ENCODE data around the gene SNX7. TPM values are rescaled to one million over a fixed set of nuclear protein-coding genes. Genes with fewer than 3 reads are reported as not detected.

SNX7 gene
- total RNA-seq, 1 experiment from 2014 or later: 22.8 TPM

DNA sequence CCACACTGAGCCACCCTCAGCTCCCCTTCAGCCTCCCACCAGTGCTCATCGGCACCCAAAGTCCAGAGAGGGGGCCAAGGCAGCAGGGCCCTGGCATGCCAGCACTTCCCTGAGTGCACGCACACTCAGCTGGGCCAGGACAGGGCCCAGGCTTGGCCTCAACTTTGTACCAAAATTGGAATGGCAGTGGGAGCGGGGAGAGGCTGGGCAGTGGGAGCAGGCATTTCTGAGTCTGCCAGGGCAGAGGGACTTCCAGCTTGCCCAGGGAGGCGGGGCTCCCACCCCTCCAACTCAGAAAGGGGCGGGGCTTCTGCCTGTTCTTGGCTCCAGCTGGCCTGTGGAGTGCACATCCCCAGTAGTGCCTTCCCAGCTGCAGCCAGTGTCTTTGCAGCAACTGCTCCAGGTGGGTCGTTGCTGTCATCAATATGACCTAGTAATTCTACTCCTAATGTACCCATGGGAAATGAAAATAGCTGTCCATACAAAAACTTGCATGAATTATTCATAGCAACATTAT lies 10.3 kb upstream of the SNX7 start:
- Mint-ChIP-seq H3K4me1 (ENCODE audit: low read depth, unreplicated experiment) (no peaks in the 10 kb centered on the region), H3K27me3 (ENCODE audit: unreplicated experiment) (no peaks in the 10 kb centered on the region), H3K27ac (ENCODE audit: unreplicated experiment) (no peak overlapping the region), H3K4me3 (ENCODE audit: low read depth, unreplicated experiment) (no peak overlapping the region), H3K36me3 (ENCODE audit: insufficient read depth, unreplicated experiment) (no peaks in the 10 kb centered on the region), H3K9me3 (ENCODE audit: low read depth, unreplicated experiment) (peaks cover 2% of the 10 kb centered on the region)
- TF ChIP-seq, protein P1, sequence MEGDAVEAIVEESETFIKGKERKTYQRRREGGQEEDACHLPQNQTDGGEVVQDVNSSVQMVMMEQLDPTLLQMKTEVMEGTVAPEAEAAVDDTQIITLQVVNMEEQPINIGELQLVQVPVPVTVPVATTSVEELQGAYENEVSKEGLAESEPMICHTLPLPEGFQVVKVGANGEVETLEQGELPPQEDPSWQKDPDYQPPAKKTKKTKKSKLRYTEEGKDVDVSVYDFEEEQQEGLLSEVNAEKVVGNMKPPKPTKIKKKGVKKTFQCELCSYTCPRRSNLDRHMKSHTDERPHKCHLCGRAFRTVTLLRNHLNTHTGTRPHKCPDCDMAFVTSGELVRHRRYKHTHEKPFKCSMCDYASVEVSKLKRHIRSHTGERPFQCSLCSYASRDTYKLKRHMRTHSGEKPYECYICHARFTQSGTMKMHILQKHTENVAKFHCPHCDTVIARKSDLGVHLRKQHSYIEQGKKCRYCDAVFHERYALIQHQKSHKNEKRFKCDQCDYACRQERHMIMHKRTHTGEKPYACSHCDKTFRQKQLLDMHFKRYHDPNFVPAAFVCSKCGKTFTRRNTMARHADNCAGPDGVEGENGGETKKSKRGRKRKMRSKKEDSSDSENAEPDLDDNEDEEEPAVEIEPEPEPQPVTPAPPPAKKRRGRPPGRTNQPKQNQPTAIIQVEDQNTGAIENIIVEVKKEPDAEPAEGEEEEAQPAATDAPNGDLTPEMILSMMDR (IDR thresholded peaks at IDR 0.05; ENCODE audit: unreplicated experiment): no peak
- CTCF ChIA-PET: no interaction called here
- intact Hi-C loops (cut with micrococcal nuclease; ENCODE audit: unreplicated experiment): no loop called here
- BruUV-seq (replicated peaks): no TSS peak
- DNase-seq: no peak

DNA sequence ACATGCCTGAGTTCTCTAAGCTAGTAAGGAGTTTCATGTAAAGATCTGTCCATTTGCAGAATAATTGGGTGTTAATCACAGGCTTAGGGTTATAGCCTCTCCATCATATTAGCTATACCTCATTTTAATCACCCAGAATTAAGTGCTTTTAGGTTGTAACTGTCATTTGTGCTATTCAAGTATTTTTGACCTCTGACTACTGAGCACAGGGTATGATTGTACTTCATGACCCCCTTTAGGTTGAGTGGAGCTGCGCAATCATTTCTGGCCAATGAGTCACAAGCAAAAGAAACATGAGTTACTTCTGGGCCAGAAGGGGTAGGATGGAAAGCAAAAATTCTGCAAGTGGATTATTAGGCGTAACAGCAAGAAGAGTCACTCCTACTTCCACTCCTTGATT lies 8.4 kb upstream of the SNX7 start:
- intact Hi-C loops (cut with micrococcal nuclease; ENCODE audit: unreplicated experiment): no loop called here
- H3K27ac Mint-ChIP-seq (ENCODE audit: unreplicated experiment): no peak overlapping the region
- H3K4me1 Mint-ChIP-seq (ENCODE audit: low read depth, unreplicated experiment): no peaks in the 10 kb centered on the region
- peaks cover 2% of the 10 kb centered on the region for H3K9me3 Mint-ChIP-seq (ENCODE audit: low read depth, unreplicated experiment)
- CTCF ChIA-PET: no interaction called here
- DNase-seq: no peak
- no TSS peak for BruUV-seq (replicated peaks)
- TF ChIP-seq, protein P1 (IDR thresholded peaks at IDR 0.05; ENCODE audit: unreplicated experiment): no peak
- H3K27me3 Mint-ChIP-seq (ENCODE audit: unreplicated experiment): no peaks in the 10 kb centered on the region
- no peaks in the 10 kb centered on the region for H3K36me3 Mint-ChIP-seq (ENCODE audit: insufficient read depth, unreplicated experiment)
- H3K4me3 Mint-ChIP-seq (ENCODE audit: low read depth, unreplicated experiment): no peak overlapping the region

DNA sequence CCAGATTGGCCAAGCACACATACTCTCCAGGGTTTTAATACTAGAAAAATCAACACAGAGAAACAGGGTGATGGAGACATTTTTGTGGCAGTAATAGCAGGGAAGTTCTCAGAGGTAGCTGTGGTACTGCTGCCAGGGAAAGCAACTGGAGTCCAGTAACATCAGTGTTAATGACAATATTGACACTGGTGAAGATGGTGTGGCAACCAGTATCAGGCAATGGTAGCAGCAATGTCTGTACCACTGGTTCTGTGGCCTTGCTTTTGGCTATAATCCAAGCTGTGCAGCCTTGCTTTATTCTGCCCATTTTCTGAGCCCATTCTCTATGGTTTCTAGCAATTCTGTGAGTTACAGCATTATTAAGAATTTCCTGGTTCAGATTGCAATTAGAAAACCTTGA lies 1.6 kb upstream of the SNX7 start:
- no peak overlapping the region for H3K4me3 Mint-ChIP-seq (ENCODE audit: low read depth, unreplicated experiment)
- no peaks in the 10 kb centered on the region for H3K9me3 Mint-ChIP-seq (ENCODE audit: low read depth, unreplicated experiment)
- no TSS peak for BruUV-seq (replicated peaks)
- H3K27me3 Mint-ChIP-seq (ENCODE audit: unreplicated experiment): no peaks in the 10 kb centered on the region
- intact Hi-C loops (cut with micrococcal nuclease; ENCODE audit: unreplicated experiment): loop anchor here (5.0 kb wide), 1 partner anchor 72 kb away; no protein-coding TSS in a partner anchor
- no peak for DNase-seq
- no peak overlapping the region for H3K27ac Mint-ChIP-seq (ENCODE audit: unreplicated experiment)
- TF ChIP-seq, protein P1 (IDR thresholded peaks at IDR 0.05; ENCODE audit: unreplicated experiment): no peak
- peaks cover 20% of the 10 kb centered on the region for H3K36me3 Mint-ChIP-seq (ENCODE audit: insufficient read depth, unreplicated experiment)
- CTCF ChIA-PET: no interaction called here
- H3K4me1 Mint-ChIP-seq (ENCODE audit: low read depth, unreplicated experiment): no peaks in the 10 kb centered on the region

DNA sequence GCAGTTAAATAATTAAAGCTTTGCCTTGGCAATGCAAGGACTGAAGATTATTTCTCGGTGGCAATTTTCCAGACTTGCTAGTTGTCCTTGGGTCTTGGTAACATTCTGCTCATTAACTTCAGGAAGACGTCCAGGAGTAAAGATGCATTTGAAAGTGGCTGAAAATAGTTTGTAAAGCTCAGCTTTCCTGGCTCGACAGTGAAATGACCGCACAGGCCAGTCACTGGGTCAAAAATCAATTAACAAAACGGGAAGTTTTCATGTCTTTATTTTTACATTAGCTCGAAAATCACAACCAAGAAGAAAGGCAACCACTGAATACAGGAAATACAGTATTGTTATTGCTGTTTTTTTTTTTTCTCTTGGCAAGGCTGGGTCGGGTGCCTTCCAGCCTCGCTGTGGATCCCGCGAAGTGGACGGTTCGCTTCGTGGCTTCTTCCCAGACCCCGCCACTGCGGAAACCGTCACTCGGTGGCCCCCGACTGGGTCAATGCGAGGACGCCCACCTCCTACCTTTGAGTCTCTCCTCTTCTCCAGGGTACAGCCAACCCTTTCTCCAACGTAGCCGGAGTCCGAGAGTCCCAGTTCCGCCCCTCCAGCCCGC lies 479 bp upstream of the SNX7 start:
- Mint-ChIP-seq H3K27ac (ENCODE audit: unreplicated experiment) (no peak overlapping the region), H3K4me1 (ENCODE audit: low read depth, unreplicated experiment) (no peaks in the 10 kb centered on the region), H3K4me3 (ENCODE audit: low read depth, unreplicated experiment) (peak overlapping the region; percentile 80), H3K36me3 (ENCODE audit: insufficient read depth, unreplicated experiment) (peaks cover 20% of the 10 kb centered on the region), H3K27me3 (ENCODE audit: unreplicated experiment) (no peaks in the 10 kb centered on the region), H3K9me3 (ENCODE audit: low read depth, unreplicated experiment) (no peaks in the 10 kb centered on the region)
- BruUV-seq (replicated peaks): TSS peak; percentile 92
- CTCF ChIA-PET: interaction anchor here (0.6 kb wide), 1 partner anchor 235 kb away, joined by 6 read pairs; no protein-coding TSS in a partner anchor
- intact Hi-C loops (cut with micrococcal nuclease; ENCODE audit: unreplicated experiment): loop anchor here (5.0 kb wide), 1 partner anchor 71 kb away; no protein-coding TSS in a partner anchor
- no peak for DNase-seq
- TF ChIP-seq, protein P1 (IDR thresholded peaks at IDR 0.05; ENCODE audit: unreplicated experiment): no peak
